ENCODE data around the gene TEX14.

TEX14 gene

GRCh38 chr17:58593123-58593522 is 98.7 kb downstream of the TEX14 start:
- no peaks in the 10 kb centered on the region for H3K27me3 ChIP-seq (ENCODE audit: insufficient read depth, poor library complexity, severe bottlenecking)
- no peak for TF ChIP-seq GABPA (IDR thresholded peaks at IDR 0.05; ENCODE audit: low read depth)
- no peak for TF ChIP-seq REST (IDR thresholded peaks at IDR 0.05; ENCODE audit: insufficient replicate concordance, low read depth)
- no peak for TF ChIP-seq SPI1 (IDR thresholded peaks at IDR 0.05; ENCODE audit: borderline replicate concordance, low read depth)
- no peak for TF ChIP-seq CTCF (IDR thresholded peaks at IDR 0.05; ENCODE audit: insufficient read depth, low read length)
- TF ChIP-seq POLR2AphosphoS5 (IDR thresholded peaks at IDR 0.05; ENCODE audit: low read depth): no peak
- DNase-seq (ENCODE audit: low read depth in 1 of 2, low spot score in 1 of 2): no peak
- no peak overlapping the region for H3K4me3 ChIP-seq (replicated peaks; ENCODE audit: insufficient read depth, low read length)
- no peak overlapping the region for H3K27ac ChIP-seq (replicated peaks)

GRCh38 chr17:58591455-58591854 is 100.4 kb downstream of the TEX14 start:
- TF ChIP-seq CTCF (IDR thresholded peaks at IDR 0.05; ENCODE audit: insufficient read depth, low read length) (no peak), POLR2AphosphoS5 (IDR thresholded peaks at IDR 0.05; ENCODE audit: low read depth) (no peak), GABPA (IDR thresholded peaks at IDR 0.05; ENCODE audit: low read depth) (no peak), REST (IDR thresholded peaks at IDR 0.05; ENCODE audit: insufficient replicate concordance, low read depth) (no peak), SPI1 (IDR thresholded peaks at IDR 0.05; ENCODE audit: borderline replicate concordance, low read depth) (no peak)
- no peak overlapping the region for H3K27ac ChIP-seq (replicated peaks)

GRCh38 chr17:58590377-58590776 is 101.5 kb downstream of the TEX14 start:
- no peak for DNase-seq (ENCODE audit: low read depth in 1 of 2, low spot score in 1 of 2)
- TF ChIP-seq SPI1 (IDR thresholded peaks at IDR 0.05; ENCODE audit: borderline replicate concordance, low read depth) (no peak), GABPA (IDR thresholded peaks at IDR 0.05; ENCODE audit: low read depth) (no peak), REST (IDR thresholded peaks at IDR 0.05; ENCODE audit: insufficient replicate concordance, low read depth) (no peak), POLR2AphosphoS5 (IDR thresholded peaks at IDR 0.05; ENCODE audit: low read depth) (no peak), CTCF (IDR thresholded peaks at IDR 0.05; ENCODE audit: insufficient read depth, low read length) (no peak)
- no peak overlapping the region for H3K27ac ChIP-seq (replicated peaks)
- H3K27me3 ChIP-seq (ENCODE audit: insufficient read depth, poor library complexity, severe bottlenecking): no peaks in the 10 kb centered on the region
- no peak overlapping the region for H3K4me3 ChIP-seq (replicated peaks; ENCODE audit: insufficient read depth, low read length)

More at GRCh38 chr17:58591455-58591854, 100.4 kb downstream of the TEX14 start:
- no peak overlapping the region for H3K4me3 ChIP-seq (replicated peaks; ENCODE audit: insufficient read depth, low read length)
- H3K27me3 ChIP-seq (ENCODE audit: insufficient read depth, poor library complexity, severe bottlenecking): no peaks in the 10 kb centered on the region
- no peak for DNase-seq (ENCODE audit: low read depth in 1 of 2, low spot score in 1 of 2)
